Measurements from ENCODE around the gene CDH13.

CDH13 gene

GRCh38 chr16:83269541-83269940 is 642.8 kb downstream of the CDH13 start:
- DNase-seq: no peak

- DNase-seq: no peak
Observed at GRCh38 chr16:83270061-83270460, 643.3 kb downstream of the CDH13 start.

- DNase-seq: no peak
Observed at GRCh38 chr16:83270640-83271039, 643.9 kb downstream of the CDH13 start.

GRCh38 chr16:83271123-83271522 is 644.4 kb downstream of the CDH13 start:
- DNase-seq: no peak

GRCh38 chr16:83271970-83272575 is 645.3 kb downstream of the CDH13 start:
- DNase-seq: no peak

- no peak for DNase-seq
Observed at GRCh38 chr16:83272843-83273242, 646.1 kb downstream of the CDH13 start.

- DNase-seq: no peak
Observed at GRCh38 chr16:83273504-83274173, 646.9 kb downstream of the CDH13 start.

- DNase-seq: no peak
Observed at GRCh38 chr16:83279251-83279650, 652.5 kb downstream of the CDH13 start.

GRCh38 chr16:83285921-83286320 is 659.2 kb downstream of the CDH13 start:
- no peak for DNase-seq

- no peak for DNase-seq
Observed at GRCh38 chr16:83296505-83296904, 669.7 kb downstream of the CDH13 start.

- DNase-seq: no peak
Observed at GRCh38 chr16:83298541-83298940, 671.8 kb downstream of the CDH13 start.

GRCh38 chr16:83300326-83300725 is 673.6 kb downstream of the CDH13 start:
- no peak for DNase-seq

- no peak for DNase-seq
Observed at GRCh38 chr16:83301971-83302370, 675.2 kb downstream of the CDH13 start.

GRCh38 chr16:83302853-83303252 is 676.1 kb downstream of the CDH13 start:
- DNase-seq: no peak

- no peak for DNase-seq
Observed at GRCh38 chr16:83305092-83305491, 678.3 kb downstream of the CDH13 start.

- no peak for DNase-seq
Observed at GRCh38 chr16:83306961-83307593, 680.3 kb downstream of the CDH13 start.

GRCh38 chr16:83307594-83307992 is 680.8 kb downstream of the CDH13 start:
- no peak for DNase-seq

- DNase-seq: no peak
Observed at GRCh38 chr16:83308414-83308813, 681.6 kb downstream of the CDH13 start.

- DNase-seq: no peak
Observed at GRCh38 chr16:83310816-83311215, 684.0 kb downstream of the CDH13 start.

GRCh38 chr16:83312015-83312717 is 685.4 kb downstream of the CDH13 start:
- DNase-seq: no peak

GRCh38 chr16:83312718-83313245 is 686.0 kb downstream of the CDH13 start:
- DNase-seq: no peak

- no peak for DNase-seq
Observed at GRCh38 chr16:83315271-83315670, 688.5 kb downstream of the CDH13 start.

GRCh38 chr16:83316458-83316857 is 689.7 kb downstream of the CDH13 start:
- DNase-seq: no peak

GRCh38 chr16:83318390-83318789 is 691.6 kb downstream of the CDH13 start:
- DNase-seq: no peak
